NCI-H1417 (cell line): ENCODE data around the gene GRPEL2.

Experiments
- DNase-seq, 3 experiments: peaks; one replicate each; lab custom pipeline; 2025; lab: John Stamatoyannopoulos, UW

Gene GRPEL2

GRCh38 chr5:149319174-149319573 lies 26.1 kb upstream of the GRPEL2 start:
- no peak for DNase-seq

DNA sequence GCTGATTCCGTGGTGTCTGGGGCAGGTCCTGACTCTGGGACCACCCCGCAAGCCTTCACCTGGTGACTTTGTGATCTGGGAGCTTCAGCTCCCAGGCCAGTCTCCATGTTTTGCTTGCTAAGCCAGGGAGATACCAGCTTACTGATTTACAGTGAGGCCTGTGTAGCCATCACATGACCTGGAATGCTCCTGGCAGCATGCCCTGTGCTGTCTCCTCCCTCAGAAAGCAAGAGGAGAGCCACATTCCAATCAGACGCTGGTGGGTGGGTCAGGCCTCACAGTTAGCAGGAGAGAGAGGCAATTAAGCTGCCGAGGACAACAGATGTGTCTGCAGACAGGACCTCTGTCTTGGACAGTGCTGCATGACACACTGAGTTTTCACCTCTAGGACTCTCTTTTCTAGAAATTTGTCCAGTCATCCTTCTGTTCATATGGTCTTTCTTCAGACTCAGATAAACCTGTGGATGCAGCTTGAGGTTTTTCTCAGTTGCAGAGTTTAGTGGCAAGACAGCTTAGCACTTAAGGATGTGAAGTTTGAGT lies 24.4 kb upstream of the GRPEL2 start:
- peak; percentile 64 to 83 (median 80) for DNase-seq

- no peak for DNase-seq
These were observed 22.8 kb upstream of the GRPEL2 start for GRCh38 chr5:149322518-149322917.

GRCh38 chr5:149323210-149323609 lies 22.1 kb upstream of the GRPEL2 start:
- no peak for DNase-seq

DNA sequence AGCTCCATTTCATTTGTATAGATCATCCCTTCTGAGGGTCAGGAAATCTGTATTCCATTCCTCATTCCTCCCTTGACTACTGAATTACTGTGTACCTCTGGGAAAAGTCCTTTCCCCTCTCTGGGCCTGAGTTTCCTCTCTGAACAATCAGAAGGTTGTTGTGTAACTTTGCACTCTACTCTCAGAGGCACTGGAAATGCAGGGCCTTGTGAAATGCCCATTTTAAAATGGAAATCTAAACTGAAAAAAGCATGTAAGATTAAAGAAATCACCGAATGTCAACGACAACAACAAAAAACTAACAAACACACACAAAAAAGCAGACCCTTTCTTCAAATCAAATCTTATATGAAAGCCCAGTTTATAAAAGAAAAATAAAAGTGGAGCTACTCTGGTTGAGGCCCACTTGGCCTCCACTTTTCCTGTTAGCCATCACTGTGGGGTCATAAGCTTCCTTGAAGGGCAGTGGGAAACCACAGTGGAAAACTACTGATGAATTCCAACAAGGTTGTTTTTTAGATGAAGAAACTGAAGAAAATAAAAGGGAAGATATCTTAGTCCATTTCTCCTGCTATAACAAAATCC lies 21.6 kb upstream of the GRPEL2 start:
- DNase-seq: no peak

DNA sequence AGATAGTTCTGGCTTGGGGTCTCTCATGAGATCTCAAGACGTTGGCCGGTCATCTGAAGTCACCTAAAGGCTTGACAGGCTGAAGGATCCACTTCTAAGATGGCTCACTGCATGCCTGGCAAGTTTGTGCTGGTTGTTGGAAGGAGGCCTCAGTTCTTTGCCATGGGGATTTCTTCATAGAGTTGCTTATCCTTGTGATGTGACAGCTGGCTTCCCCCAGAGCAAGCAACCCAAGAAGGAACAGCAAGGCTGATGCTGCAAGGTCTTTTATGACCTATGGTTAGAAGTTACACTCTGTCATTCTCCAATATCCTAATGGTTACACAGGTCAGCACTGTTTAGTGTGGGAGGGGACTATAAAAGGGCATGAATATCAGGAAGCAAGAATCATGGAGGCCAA lies 20.7 kb upstream of the GRPEL2 start:
- DNase-seq: no peak

- DNase-seq: no peak
These were observed 20.0 kb upstream of the GRPEL2 start for GRCh38 chr5:149325166-149325735.

DNA sequence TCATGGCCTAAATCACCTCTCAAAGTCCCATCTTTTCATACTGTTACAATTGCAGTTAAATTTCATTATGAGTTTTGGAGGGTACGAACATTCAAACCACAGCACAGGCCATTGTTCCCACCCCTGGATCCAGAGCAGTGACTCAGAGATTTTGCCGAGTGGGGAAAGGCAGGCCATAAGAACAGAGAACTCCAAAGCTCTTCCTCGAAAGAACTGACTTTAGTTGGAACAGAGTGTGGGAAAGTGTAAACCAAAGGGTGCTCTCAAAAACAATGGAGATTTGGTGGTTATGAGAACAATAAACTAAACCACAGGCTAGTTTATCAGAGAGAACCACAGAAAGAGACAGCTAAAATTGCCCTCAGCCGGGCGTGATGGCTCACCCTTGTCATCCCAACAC lies 19.4 kb upstream of the GRPEL2 start:
- DNase-seq: no peak

- DNase-seq: peak in 1 of 3 experiments; percentile 4
These were observed 18.7 kb upstream of the GRPEL2 start for GRCh38 chr5:149326611-149327010.

GRCh38 chr5:149328177-149328576 lies 17.1 kb upstream of the GRPEL2 start:
- no peak for DNase-seq

DNA sequence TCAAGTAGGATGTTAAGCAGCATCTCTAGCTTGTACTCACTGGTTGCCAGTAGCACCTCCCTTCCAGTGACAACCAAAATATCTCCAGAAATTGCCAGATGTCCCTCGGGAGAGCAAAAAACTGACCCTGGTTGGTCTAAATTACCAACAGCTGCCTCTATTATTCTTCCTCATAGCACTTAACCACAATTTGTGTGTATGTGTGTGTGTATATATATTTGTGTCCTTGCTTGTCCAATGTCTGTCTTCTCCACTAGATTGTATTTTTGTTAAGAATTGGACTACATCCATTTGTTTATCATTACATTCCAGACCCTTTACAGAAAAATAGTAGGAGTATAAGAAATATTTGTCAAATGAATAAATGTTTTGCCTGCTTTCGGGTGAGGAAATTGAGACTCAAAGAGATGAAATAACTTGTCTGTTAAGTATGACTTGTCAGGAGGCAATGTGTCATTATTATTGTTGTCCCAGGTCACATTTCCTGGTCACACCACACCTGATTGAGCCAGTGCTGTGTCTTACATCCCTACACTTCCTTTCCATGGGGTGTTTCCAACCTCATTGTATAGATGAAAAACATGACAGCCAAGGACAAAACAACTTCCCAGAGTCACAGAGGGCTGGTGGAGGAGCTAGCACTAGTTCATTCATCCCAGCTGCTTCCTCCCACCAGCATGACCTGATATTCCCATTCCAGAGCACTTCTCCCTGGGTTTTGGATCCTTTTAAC lies 11.4 kb upstream of the GRPEL2 start:
- DNase-seq: no peak

GRCh38 chr5:149337736-149338135 lies 7.6 kb upstream of the GRPEL2 start:
- DNase-seq: peak in 2 of 3 experiments; percentile 43 to 70

DNA sequence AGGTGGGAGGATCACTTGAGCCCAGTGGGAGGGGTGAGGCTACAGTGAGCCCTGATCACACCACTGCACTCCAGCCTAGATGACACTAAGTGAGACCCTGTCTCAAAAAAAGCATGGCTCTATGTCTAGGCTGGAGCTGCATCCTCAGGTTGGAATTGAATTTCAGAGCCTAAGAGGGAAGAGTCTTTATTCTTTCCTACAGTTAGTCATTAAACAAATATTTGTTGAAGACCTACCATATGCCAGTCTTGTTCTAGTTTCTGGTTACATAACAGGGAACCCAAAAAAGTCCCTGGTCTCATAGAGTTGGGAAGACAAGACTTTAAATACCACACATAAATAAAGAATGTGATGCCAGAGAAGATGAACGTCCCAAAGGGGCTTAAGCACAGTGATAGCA lies 6.9 kb upstream of the GRPEL2 start:
- no peak for DNase-seq

- DNase-seq: no peak
These were observed 4.4 kb upstream of the GRPEL2 start for GRCh38 chr5:149340920-149341319.

DNA sequence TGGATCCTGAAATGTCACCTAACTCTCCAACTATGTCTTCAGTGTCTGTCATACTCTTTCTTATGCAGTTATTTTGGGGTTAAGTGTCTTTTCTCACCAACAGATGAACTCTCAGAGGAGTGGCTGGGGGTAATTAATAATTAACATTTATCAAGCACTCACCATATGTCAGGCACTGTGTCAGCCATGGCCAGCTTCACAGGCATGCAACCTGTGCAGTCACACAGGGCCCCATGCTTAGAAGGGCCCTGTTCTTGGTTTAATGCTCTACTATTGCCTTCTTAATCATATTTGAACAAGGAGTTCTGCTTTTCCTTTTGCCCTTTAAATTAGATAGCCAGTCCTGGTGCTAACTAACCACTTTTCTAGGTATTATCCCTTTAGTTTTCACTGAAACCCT lies 3.4 kb upstream of the GRPEL2 start:
- no peak for DNase-seq

- no peak for DNase-seq
These were observed 1.1 kb upstream of the GRPEL2 start for GRCh38 chr5:149344151-149344550.

GRCh38 chr5:149345892-149346222 lies 558 bp downstream of the GRPEL2 start:
- peak in 1 of 3 experiments; percentile 56 for DNase-seq

GRCh38 chr5:149348518-149348917 lies 3.2 kb downstream of the GRPEL2 start:
- no peak for DNase-seq

- DNase-seq: no peak
These were observed 4.1 kb downstream of the GRPEL2 start for GRCh38 chr5:149349382-149349781.

DNA sequence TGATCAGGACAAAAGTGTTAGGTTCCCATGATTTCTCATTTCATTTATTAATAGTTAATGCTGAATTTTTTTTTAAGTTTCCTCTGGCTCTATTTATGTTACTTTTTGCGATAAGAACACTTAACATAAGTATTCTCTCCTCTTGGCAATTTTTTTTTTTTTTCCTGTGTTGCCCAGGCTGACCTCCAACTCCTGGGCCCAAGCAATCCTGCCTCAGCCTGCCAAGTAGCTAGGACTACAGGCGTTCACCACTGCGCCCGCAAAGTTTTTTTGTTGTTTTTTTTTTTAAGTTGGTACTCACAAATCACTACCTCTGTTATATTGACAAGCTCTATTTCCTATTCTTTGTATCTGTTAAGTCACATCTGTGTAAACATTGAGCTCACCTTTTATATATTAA lies 6.9 kb downstream of the GRPEL2 start:
- DNase-seq: no peak

DNA sequence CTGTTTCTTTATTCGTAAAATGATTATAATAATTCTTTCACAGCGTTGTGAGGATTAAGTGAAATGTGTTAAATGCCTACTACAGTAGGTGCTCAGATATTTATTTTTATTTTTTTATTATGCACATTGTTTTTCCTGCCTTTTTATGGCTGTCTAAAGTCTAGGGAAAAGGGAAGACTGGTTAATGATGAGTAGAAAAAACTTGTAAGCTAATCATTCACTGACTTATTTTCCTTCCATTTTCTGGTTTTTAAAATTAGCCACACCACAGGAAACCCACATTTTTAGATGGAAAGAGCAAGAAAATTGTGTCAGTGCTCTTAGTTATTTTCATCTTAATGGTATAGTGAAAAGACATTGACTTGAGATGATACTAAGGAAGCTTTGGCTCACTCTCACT lies 8.6 kb downstream of the GRPEL2 start:
- no peak for DNase-seq

DNA sequence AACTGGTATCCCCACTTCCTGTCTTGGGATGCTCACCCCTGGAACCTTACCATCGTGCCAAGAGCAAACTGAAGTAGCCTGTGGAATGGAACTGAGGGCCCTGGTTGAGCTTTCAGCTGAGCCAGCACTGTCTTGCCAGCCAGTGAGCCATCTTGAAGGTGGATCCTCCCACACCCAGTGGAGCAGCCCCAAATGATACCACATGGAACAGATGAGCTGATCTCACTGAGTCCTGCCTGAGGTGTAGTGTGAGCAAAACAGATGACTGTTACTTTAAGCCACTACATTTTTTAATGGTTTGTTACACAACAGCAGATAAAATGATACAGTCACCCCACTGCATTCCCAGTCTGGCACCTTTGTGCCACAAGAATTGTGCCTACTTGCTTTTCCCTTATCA lies 10.4 kb downstream of the GRPEL2 start:
- DNase-seq: no peak

DNA sequence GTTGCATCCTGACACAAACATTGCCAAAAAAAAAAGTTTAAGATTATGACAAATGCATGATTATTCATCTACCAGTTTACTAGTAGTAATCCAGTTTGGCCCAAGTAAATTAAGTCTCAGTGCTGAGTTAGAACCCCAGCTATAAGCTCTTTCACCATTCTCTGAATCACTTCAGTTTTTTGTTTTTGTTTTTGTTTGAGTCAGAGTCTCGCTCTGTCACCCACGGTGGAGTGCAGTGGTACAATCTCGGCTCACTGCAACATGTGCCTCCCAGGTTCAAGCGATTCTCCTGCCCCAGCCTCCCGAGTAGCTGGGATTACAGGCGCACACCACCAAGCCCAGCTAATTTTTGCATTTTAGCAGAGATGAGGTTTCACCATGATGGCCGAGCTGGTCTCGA lies 11.1 kb downstream of the GRPEL2 start:
- DNase-seq: no peak
